HG03025 (cell line): ENCODE results near the gene PRRG4.
A peak's percentile ranks its signal among the peaks of the same experiment; 100 is the strongest.
"Not testable (repeated sequence)": the region's sequence is repeated elsewhere in the genome, so short reads cannot be mapped to it uniquely, and the experiment has no call there.

Experiments used
- ATAC-seq: cut with Tn5 transposase; IDR thresholded peaks from one replicate; pipeline ENCODE4 v1.9.1; 2021; ENCODE audit warnings: mild to moderate bottlenecking, moderate library complexity; ENCODE audit not compliant: unreplicated experiment, low FRiP score

PRRG4 gene

GRCh38 chr11:32829680-32830412, at the start of gene PRRG4:
Gene PRRG4 (plus strand): TSS chr11:32829927. CDS start chr11:32830530, 603 bp downstream.
- peak; percentile 83 for ATAC-seq

- ATAC-seq, result not testable (repeated sequence)
Measured at GRCh38 chr11:32780839-32781238, 48.9 kb upstream of the PRRG4 start.

GRCh38 chr11:32781721-32782120, 48.0 kb upstream of the PRRG4 start:
- ATAC-seq, result no peak

GRCh38 chr11:32785262-32785661, 44.5 kb upstream of the PRRG4 start:
- no peak for ATAC-seq

- ATAC-seq, result no peak
Measured at GRCh38 chr11:32786811-32787210, 42.9 kb upstream of the PRRG4 start.

- no peak for ATAC-seq
Measured at GRCh38 chr11:32790916-32791315, 38.8 kb upstream of the PRRG4 start.

- ATAC-seq, result no peak
Measured at GRCh38 chr11:32792111-32792947, 37.4 kb upstream of the PRRG4 start.

GRCh38 chr11:32792948-32793475, 36.7 kb upstream of the PRRG4 start:
- ATAC-seq, result no peak

GRCh38 chr11:32794439-32794838, 35.3 kb upstream of the PRRG4 start, which contains the start of gene CCDC73:
Gene CCDC73 (minus strand): TSS chr11:32794662. CDS start chr11:32760243, 34,419 bp downstream.
- no peak for ATAC-seq

- no peak for ATAC-seq
Measured at GRCh38 chr11:32796425-32796824, 33.3 kb upstream of the PRRG4 start.

GRCh38 chr11:32809313-32809712, 20.4 kb upstream of the PRRG4 start:
- peak; percentile 82 for ATAC-seq

GRCh38 chr11:32817181-32817851, 12.4 kb upstream of the PRRG4 start:
- ATAC-seq, result no peak

GRCh38 chr11:32817852-32818183, 11.9 kb upstream of the PRRG4 start:
- no peak for ATAC-seq

- ATAC-seq, result no peak
Measured at GRCh38 chr11:32819187-32819586, 10.5 kb upstream of the PRRG4 start.

GRCh38 chr11:32820497-32820896, 9.2 kb upstream of the PRRG4 start:
- ATAC-seq, result no peak

GRCh38 chr11:32821517-32821916, 8.2 kb upstream of the PRRG4 start:
- ATAC-seq, result no peak

- no peak for ATAC-seq
Measured at GRCh38 chr11:32821917-32822560, 7.7 kb upstream of the PRRG4 start.

GRCh38 chr11:32823617-32824016, 6.1 kb upstream of the PRRG4 start:
- not testable (repeated sequence) for ATAC-seq

- ATAC-seq, result no peak
Measured at GRCh38 chr11:32826113-32826512, 3.6 kb upstream of the PRRG4 start.

GRCh38 chr11:32827276-32827675, 2.5 kb upstream of the PRRG4 start:
- ATAC-seq, result no peak
